GM23338 (cell line): Measurements from ENCODE around the gene NEUROG2. TPM values are rescaled to one million over a fixed set of nuclear protein-coding genes. Genes with fewer than 3 reads are reported as not detected.

Source experiments
- ATAC-seq: fragments of 200-7000 bp; cut with Tn5 transposase; 3 replicates; pipeline ENCODE4 v1.9.1; 2020
- DNase-seq: peaks from one replicate; pipeline ENCODE4 v3.0.0-alpha.2; 2015; ENCODE audit warnings: low spot score
- H2AFZ ChIP-seq: fragments of 200-600 bp; sonication (generic); 2 replicates; pipeline ENCODE4 v1.8.0; 2016; ENCODE audit warnings: antibody characterized with exemption, mild to moderate bottlenecking, moderate library complexity
- H3F3A ChIP-seq: fragments of 200-600 bp; sonication (generic); replicated peaks from 2 replicates; pipeline ENCODE4 v1.8.0; 2017; ENCODE audit warnings: antibody characterized with exemption, mixed run types, low read depth
- H3K27ac ChIP-seq: fragments of 200-600 bp; sonication (generic); 2 replicates; pipeline ENCODE4 v1.6.1; 2016; ENCODE audit warnings: low read depth
- H3K27me3 ChIP-seq: fragments of 200-600 bp; sonication (generic); 2 replicates; pipeline ENCODE4 v1.8.0; 2016; ENCODE audit warnings: mild to moderate bottlenecking, mixed run types, moderate library complexity; ENCODE audit not compliant: insufficient read depth
- H3K36me3 ChIP-seq: fragments of 200-600 bp; sonication (generic); 2 replicates; pipeline ENCODE4 v1.8.0; 2016; ENCODE audit warnings: mild to moderate bottlenecking; ENCODE audit not compliant: insufficient read depth
- H3K4me1 ChIP-seq: fragments of 200-600 bp; sonication (generic); 2 replicates; pipeline ENCODE4 v1.8.0; 2016; ENCODE audit warnings: mild to moderate bottlenecking, moderate library complexity; ENCODE audit not compliant: insufficient read depth
- H3K4me2 ChIP-seq: fragments of 200-600 bp; sonication (generic); 2 replicates; pipeline ENCODE4 v1.7.1; 2017; ENCODE audit warnings: mixed run types
- H3K4me3 ChIP-seq: fragments of 200-600 bp; sonication (generic); 2 replicates; pipeline ENCODE4 v1.6.1; 2016; ENCODE audit warnings: mixed run types
- H3K79me2 ChIP-seq: fragments of 200-600 bp; sonication (generic); replicated peaks from 2 replicates; pipeline ENCODE4 v1.8.0; 2017; ENCODE audit warnings: mild to moderate bottlenecking; ENCODE audit not compliant: insufficient read depth
- H3K9me2 ChIP-seq: fragments of 200-600 bp; sonication (generic); 2 replicates; pipeline ENCODE4 v1.8.0; 2017; ENCODE audit not compliant: insufficient read depth
- H4K20me1 ChIP-seq: fragments of 200-600 bp; sonication (generic); replicated peaks from 2 replicates; pipeline ENCODE4 v1.8.0; 2017; ENCODE audit warnings: mild to moderate bottlenecking; ENCODE audit not compliant: insufficient read depth
- H3K27ac Mint-ChIP-seq: 2 replicates; pipeline ENCODE4 v1.8.0; 2020; ENCODE audit warnings: inconsistent platforms, mild to moderate bottlenecking, moderate library complexity, mixed read lengths
- H3K27me3 Mint-ChIP-seq: 3 replicates; pipeline ENCODE4 v1.8.0; 2022; ENCODE audit warnings: low read depth, mild to moderate bottlenecking, moderate library complexity, mixed read lengths, inconsistent platforms; ENCODE audit not compliant: insufficient read depth, poor library complexity
- H3K36me3 Mint-ChIP-seq: 3 replicates; pipeline ENCODE4 v1.8.0; 2021; ENCODE audit warnings: low read depth, mild to moderate bottlenecking, inconsistent platforms, moderate library complexity, mixed read lengths
- H3K4me1 Mint-ChIP-seq: 3 replicates; pipeline ENCODE4 v1.8.0; 2020; ENCODE audit warnings: mild to moderate bottlenecking, inconsistent platforms, mixed read lengths
- H3K4me3 Mint-ChIP-seq: 3 replicates; pipeline ENCODE4 v1.8.0; 2021; ENCODE audit warnings: moderate library complexity, mild to moderate bottlenecking, inconsistent platforms, mixed read lengths
- H3K9me3 Mint-ChIP-seq: 3 replicates; pipeline ENCODE4 v1.8.0; 2020; ENCODE audit warnings: moderate library complexity, mild to moderate bottlenecking, inconsistent platforms, mixed read lengths
- EZH2 ChIP-seq: fragments of 200-600 bp; sonication (generic); IDR thresholded peaks from one replicate; pipeline ENCODE4 v1.8.0; 2017; ENCODE audit warnings: antibody characterized with exemption, mild to moderate bottlenecking, low read depth; ENCODE audit not compliant: unreplicated experiment
- EZH2phosphoT487 ChIP-seq: fragments of 200-600 bp; sonication (generic); IDR thresholded peaks from one replicate; pipeline ENCODE4 v1.8.1; 2018; ENCODE audit warnings: antibody characterized with exemption; ENCODE audit not compliant: unreplicated experiment
- NANOG ChIP-seq: IDR thresholded peaks from 2 replicates; pipeline ENCODE4 v1.6.1; 2016; ENCODE audit warnings: antibody characterized with exemption, borderline replicate concordance
- POLR2AphosphoS5 ChIP-seq: IDR thresholded peaks from 2 replicates; pipeline ENCODE4 v1.6.1; 2016; ENCODE audit warnings: antibody characterized with exemption, low read depth
- STAT1 ChIP-seq: IDR thresholded peaks from one replicate; pipeline ENCODE4 v1.6.1; 2016; ENCODE audit warnings: antibody characterized with exemption; ENCODE audit not compliant: unreplicated experiment
- ZNF331 ChIP-seq: fragments of 250-450 bp; sonication (Bioruptor Pico); IDR thresholded peaks from 2 replicates; pipeline ENCODE4 v1.5.0; 2020; ENCODE audit warnings: low read depth, mild to moderate bottlenecking, moderate library complexity
- polyA plus RNA-seq: library from polyadenylated mRNA; unstranded; fragments of >200 nt; fragmentation: Nextera tagmentation; extraction: Ambion mirVana; gene quantifications from 2 replicates; pipeline ENCODE4 v1.2.1, GENCODE V29; 2016
- total RNA-seq: library from RNA; depleted of rRNA; stranded (reverse); fragments of >200 nt; shearing (Covaris generic); gene quantifications from 2 replicates; pipeline ENCODE4 v1.2.3, GENCODE V29; 2014
- TF ChIP-seq, protein P1 (sequence below): IDR thresholded peaks from 2 replicates; pipeline ENCODE4 v1.6.1; 2016; ENCODE audit warnings: antibody characterized with exemption
- TF ChIP-seq, protein P2 (sequence below): fragments of 250-450 bp; sonication (Bioruptor Pico); IDR thresholded peaks from 2 replicates; pipeline ENCODE4 v1.5.0; 2020; ENCODE audit warnings: mild to moderate bottlenecking, moderate library complexity
- TF ChIP-seq, protein P3 (sequence below), 2 experiments: fragments of 200-600 bp in 1 of 2; sonication (generic) in 1 of 2; conservative IDR thresholded peaks; 2 replicates each; pipeline versions ENCODE4 v1.5.1 to v1.6.1; 2016 to 2017; ENCODE audit warnings: antibody characterized with exemption in 2 of 2, low read depth in 2 of 2, mild to moderate bottlenecking in 2 of 2, moderate library complexity in 1 of 2

NEUROG2 gene
- total and polyA plus RNA-seq, 2 experiments from 2014 or later, result not detected

DNA sequence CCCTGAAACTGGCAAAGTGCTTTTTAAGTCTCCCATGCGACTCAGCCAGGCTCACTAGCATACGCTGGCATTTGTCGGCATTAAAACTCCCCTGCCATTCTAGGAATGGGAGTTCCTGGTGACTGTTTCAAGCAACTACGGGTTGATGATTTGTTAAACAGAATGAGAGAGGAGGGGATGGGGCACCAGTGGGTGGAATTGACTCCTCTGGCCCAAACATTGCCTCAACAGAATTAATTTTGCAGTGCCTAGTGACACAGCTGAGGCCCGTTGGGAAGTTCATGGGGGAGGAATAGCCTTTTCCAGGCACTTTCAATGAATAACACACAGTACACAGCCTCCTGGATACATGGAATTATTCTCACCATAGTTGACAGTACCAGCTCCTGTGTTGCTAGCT, 30.1 kb downstream of the NEUROG2 start:
- no peaks in the 10 kb centered on the region for H3K79me2 ChIP-seq
- no peak overlapping the region for H3K4me3 Mint-ChIP-seq
- no peaks in the 10 kb centered on the region for H3K27me3 Mint-ChIP-seq
- H3K4me1 Mint-ChIP-seq, result no peaks in the 10 kb centered on the region
- H4K20me1 ChIP-seq, result no peaks in the 10 kb centered on the region
- H3K27ac Mint-ChIP-seq, result no peak overlapping the region
- DNase-seq, result no peak
- H2AFZ ChIP-seq, result peak overlapping the region; percentile 60
- ATAC-seq, result no peak
- H3K36me3 Mint-ChIP-seq, result peaks cover 18% of the 10 kb centered on the region
- H3F3A ChIP-seq, result no peaks in the 10 kb centered on the region
- H3K4me3 ChIP-seq, result no peak overlapping the region
- no peaks in the 10 kb centered on the region for H3K4me1 ChIP-seq
- H3K36me3 ChIP-seq, result peaks cover 6% of the 10 kb centered on the region; the same call in 1 of the 2 replicates
- no peaks in the 10 kb centered on the region for H3K27me3 ChIP-seq
- H3K27ac ChIP-seq, result no peak overlapping the region
- peaks cover 32% of the 10 kb centered on the region for H3K9me3 Mint-ChIP-seq
- TF ChIP-seq, protein P1, sequence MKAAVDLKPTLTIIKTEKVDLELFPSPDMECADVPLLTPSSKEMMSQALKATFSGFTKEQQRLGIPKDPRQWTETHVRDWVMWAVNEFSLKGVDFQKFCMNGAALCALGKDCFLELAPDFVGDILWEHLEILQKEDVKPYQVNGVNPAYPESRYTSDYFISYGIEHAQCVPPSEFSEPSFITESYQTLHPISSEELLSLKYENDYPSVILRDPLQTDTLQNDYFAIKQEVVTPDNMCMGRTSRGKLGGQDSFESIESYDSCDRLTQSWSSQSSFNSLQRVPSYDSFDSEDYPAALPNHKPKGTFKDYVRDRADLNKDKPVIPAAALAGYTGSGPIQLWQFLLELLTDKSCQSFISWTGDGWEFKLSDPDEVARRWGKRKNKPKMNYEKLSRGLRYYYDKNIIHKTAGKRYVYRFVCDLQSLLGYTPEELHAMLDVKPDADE, result no peak
- no peak for TF ChIP-seq EZH2
- no peak overlapping the region for H3K4me2 ChIP-seq
- no peaks in the 10 kb centered on the region; the same call in 1 of the 2 replicates for H3K9me2 ChIP-seq

DNA sequence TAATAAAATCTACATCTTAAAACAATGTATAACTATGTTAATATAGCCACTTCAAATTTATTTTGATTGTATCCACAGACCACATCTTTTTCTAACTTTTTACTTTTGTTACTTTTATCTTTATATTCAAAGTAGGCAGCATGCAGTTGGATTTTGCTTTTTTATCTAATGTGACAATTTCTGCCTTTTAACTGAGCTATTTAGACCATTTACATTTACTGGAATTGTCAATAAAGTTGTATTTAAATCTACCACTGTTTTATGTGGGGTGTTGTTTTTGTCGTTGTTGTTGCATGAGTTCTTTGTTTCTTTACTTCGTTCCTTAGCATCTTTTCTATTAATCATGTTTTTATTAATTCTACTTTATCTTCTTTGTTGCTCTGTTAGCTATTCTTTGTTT, 42.0 kb downstream of the NEUROG2 start:
- Histone ChIP-seq H2AFZ (no peak overlapping the region), H3K79me2 (no peaks in the 10 kb centered on the region), H3K9me2 (no peaks in the 10 kb centered on the region), H3K4me2 (no peak overlapping the region), H3K36me3 (no peaks in the 10 kb centered on the region), H3K4me1 (no peaks in the 10 kb centered on the region), H4K20me1 (no peaks in the 10 kb centered on the region), H3K4me3 (no peak overlapping the region), H3K27me3 (no peaks in the 10 kb centered on the region), H3F3A (no peaks in the 10 kb centered on the region), H3K27ac (no peak overlapping the region)
- ATAC-seq (no peak), DNase-seq (no peak)
- no peak overlapping the region for H3K4me3 Mint-ChIP-seq
- H3K9me3 Mint-ChIP-seq, result peaks cover 2% of the 10 kb centered on the region; the same call in 1 of the 3 replicates
- peaks cover 2% of the 10 kb centered on the region for H3K27me3 Mint-ChIP-seq
- H3K27ac Mint-ChIP-seq, result no peak overlapping the region
- H3K4me1 Mint-ChIP-seq, result peaks cover 4% of the 10 kb centered on the region; the same call in 1 of the 3 replicates
- no peaks in the 10 kb centered on the region for H3K36me3 Mint-ChIP-seq
- TF ChIP-seq NANOG (no peak), EZH2phosphoT487 (no peak), POLR2AphosphoS5 (no peak), STAT1 (no peak), EZH2 (no peak), ZNF331 (CRISPR knock-in tag) (no peak)
- TF ChIP-seq, protein P1, result no peak
- TF ChIP-seq, protein P2, sequence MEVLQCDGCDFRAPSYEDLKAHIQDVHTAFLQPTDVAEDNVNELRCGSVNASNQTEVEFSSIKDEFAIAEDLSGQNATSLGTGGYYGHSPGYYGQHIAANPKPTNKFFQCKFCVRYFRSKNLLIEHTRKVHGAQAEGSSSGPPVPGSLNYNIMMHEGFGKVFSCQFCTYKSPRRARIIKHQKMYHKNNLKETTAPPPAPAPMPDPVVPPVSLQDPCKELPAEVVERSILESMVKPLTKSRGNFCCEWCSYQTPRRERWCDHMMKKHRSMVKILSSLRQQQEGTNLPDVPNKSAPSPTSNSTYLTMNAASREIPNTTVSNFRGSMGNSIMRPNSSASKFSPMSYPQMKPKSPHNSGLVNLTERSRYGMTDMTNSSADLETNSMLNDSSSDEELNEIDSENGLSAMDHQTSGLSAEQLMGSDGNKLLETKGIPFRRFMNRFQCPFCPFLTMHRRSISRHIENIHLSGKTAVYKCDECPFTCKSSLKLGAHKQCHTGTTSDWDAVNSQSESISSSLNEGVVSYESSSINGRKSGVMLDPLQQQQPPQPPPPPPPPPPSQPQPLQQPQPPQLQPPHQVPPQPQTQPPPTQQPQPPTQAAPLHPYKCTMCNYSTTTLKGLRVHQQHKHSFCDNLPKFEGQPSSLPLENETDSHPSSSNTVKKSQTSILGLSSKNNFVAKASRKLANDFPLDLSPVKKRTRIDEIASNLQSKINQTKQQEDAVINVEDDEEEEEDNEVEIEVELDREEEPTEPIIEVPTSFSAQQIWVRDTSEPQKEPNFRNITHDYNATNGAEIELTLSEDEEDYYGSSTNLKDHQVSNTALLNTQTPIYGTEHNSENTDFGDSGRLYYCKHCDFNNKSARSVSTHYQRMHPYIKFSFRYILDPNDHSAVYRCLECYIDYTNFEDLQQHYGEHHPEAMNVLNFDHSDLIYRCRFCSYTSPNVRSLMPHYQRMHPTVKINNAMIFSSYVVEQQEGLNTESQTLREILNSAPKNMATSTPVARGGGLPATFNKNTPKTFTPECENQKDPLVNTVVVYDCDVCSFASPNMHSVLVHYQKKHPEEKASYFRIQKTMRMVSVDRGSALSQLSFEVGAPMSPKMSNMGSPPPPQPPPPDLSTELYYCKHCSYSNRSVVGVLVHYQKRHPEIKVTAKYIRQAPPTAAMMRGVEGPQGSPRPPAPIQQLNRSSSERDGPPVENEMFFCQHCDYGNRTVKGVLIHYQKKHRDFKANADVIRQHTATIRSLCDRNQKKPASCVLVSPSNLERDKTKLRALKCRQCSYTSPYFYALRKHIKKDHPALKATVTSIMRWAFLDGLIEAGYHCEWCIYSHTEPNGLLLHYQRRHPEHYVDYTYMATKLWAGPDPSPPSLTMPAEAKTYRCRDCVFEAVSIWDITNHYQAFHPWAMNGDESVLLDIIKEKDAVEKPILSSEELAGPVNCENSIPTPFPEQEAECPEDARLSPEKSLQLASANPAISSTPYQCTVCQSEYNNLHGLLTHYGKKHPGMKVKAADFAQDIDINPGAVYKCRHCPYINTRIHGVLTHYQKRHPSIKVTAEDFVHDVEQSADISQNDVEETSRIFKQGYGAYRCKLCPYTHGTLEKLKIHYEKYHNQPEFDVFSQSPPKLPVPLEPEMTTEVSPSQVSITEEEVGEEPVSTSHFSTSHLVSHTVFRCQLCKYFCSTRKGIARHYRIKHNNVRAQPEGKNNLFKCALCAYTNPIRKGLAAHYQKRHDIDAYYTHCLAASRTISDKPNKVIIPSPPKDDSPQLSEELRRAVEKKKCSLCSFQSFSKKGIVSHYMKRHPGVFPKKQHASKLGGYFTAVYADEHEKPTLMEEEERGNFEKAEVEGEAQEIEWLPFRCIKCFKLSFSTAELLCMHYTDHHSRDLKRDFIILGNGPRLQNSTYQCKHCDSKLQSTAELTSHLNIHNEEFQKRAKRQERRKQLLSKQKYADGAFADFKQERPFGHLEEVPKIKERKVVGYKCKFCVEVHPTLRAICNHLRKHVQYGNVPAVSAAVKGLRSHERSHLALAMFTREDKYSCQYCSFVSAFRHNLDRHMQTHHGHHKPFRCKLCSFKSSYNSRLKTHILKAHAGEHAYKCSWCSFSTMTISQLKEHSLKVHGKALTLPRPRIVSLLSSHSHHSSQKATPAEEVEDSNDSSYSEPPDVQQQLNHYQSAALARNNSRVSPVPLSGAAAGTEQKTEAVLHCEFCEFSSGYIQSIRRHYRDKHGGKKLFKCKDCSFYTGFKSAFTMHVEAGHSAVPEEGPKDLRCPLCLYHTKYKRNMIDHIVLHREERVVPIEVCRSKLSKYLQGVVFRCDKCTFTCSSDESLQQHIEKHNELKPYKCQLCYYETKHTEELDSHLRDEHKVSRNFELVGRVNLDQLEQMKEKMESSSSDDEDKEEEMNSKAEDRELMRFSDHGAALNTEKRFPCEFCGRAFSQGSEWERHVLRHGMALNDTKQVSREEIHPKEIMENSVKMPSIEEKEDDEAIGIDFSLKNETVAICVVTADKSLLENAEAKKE (CRISPR knock-in tag), result no peak
- TF ChIP-seq, protein P3, sequence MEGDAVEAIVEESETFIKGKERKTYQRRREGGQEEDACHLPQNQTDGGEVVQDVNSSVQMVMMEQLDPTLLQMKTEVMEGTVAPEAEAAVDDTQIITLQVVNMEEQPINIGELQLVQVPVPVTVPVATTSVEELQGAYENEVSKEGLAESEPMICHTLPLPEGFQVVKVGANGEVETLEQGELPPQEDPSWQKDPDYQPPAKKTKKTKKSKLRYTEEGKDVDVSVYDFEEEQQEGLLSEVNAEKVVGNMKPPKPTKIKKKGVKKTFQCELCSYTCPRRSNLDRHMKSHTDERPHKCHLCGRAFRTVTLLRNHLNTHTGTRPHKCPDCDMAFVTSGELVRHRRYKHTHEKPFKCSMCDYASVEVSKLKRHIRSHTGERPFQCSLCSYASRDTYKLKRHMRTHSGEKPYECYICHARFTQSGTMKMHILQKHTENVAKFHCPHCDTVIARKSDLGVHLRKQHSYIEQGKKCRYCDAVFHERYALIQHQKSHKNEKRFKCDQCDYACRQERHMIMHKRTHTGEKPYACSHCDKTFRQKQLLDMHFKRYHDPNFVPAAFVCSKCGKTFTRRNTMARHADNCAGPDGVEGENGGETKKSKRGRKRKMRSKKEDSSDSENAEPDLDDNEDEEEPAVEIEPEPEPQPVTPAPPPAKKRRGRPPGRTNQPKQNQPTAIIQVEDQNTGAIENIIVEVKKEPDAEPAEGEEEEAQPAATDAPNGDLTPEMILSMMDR (conservative IDR thresholded peaks at IDR 0.05; ENCODE audit: low read depth in 2 of 2), result no peak
